Measurements from ENCODE around the gene SLC26A3. TPM values are rescaled to one million over a fixed set of nuclear protein-coding genes. Genes with fewer than 3 reads are reported as not detected.

SLC26A3 gene
- total and polyA plus RNA-seq, 2 of the 8 experiments (the other 6 are each of a cell fraction or from before 2014, with no cell fraction given) = not detected

GRCh38 chr7:107818622-107819021, 15.6 kb upstream of the SLC26A3 start:
- Histone ChIP-seq H3K4me3 (ENCODE audit: extremely low read depth in 1 of 4, insufficient read depth in 2 of 4, low read depth in 3 of 4, low read length in 4 of 4) (no peak overlapping the region), H3K4me1 (replicated peaks in 1 of 4; ENCODE audit: control insufficient read depth in 3 of 4, insufficient read depth in 4 of 4, low read length in 3 of 4) (no peaks in the 10 kb centered on the region), H3K4me2 (ENCODE audit: insufficient read depth in 1 of 2, low read depth in 2 of 2, low read length in 2 of 2) (no peak overlapping the region), H3K9ac (replicated peaks in 1 of 4; ENCODE audit: extremely low read depth in 1 of 4, low read depth in 3 of 4, low read length in 3 of 4) (no peak overlapping the region), H2BK12ac (ENCODE audit: low read depth, low read length) (no peak overlapping the region), H3K23ac (ENCODE audit: insufficient read length) (no peak overlapping the region), H4K8ac (ENCODE audit: extremely low read depth, insufficient read depth, low read length) (no peak overlapping the region), H4K91ac (replicated peaks; ENCODE audit: insufficient read length, low read length) (no peak overlapping the region), H3K27me3 (replicated peaks in 1 of 4; ENCODE audit: control insufficient read depth in 3 of 4, extremely low read depth in 1 of 4, insufficient read depth in 3 of 4, low read length in 3 of 4) (no peaks in the 10 kb centered on the region), H3K9me3 (ENCODE audit: insufficient read depth in 2 of 2, low read depth in 1 of 2, low read length in 1 of 2) (no peaks in the 10 kb centered on the region), H3K4ac (replicated peaks; ENCODE audit: insufficient read length, low read depth, low read length) (no peak overlapping the region), H3K56ac (replicated peaks; ENCODE audit: insufficient read length, low read depth, low read length) (no peak overlapping the region), H3K36me3 (ENCODE audit: control insufficient read depth in 2 of 4, insufficient read depth in 4 of 4, low read length in 3 of 4) (no peaks in the 10 kb centered on the region), H2BK15ac (ENCODE audit: low read length) (no peak overlapping the region), H2BK20ac (ENCODE audit: low read length) (no peak overlapping the region), H3K79me1 (ENCODE audit: low read depth, low read length) (no peaks in the 10 kb centered on the region), H3K14ac (ENCODE audit: insufficient read length) (no peak overlapping the region), H3K79me2 (ENCODE audit: control insufficient read depth in 1 of 2, insufficient read depth in 2 of 2, low read length in 2 of 2) (no peaks in the 10 kb centered on the region), H2BK5ac (ENCODE audit: low read depth, low read length) (no peak overlapping the region), H4K20me1 (replicated peaks in 1 of 2; ENCODE audit: control insufficient read depth in 1 of 2, insufficient read depth in 2 of 2, low read length in 2 of 2) (no peaks in the 10 kb centered on the region), H2BK120ac (replicated peaks; ENCODE audit: low read depth, low read length) (no peak overlapping the region), H4K5ac (ENCODE audit: insufficient read length, low read depth, low read length) (no peak overlapping the region), H2AK5ac (ENCODE audit: low read depth, low read length) (no peak overlapping the region), H2AFZ (ENCODE audit: low read length) (no peak overlapping the region), H3K27ac (ENCODE audit: low read depth, low read length) (no peak overlapping the region), H3K23me2 (ENCODE audit: low read depth, low read length) (no peaks in the 10 kb centered on the region), H3K18ac (ENCODE audit: extremely low read depth, low read length) (no peak overlapping the region)
- no peak for DNase-seq (ENCODE audit: low read depth in 1 of 2, low spot score in 2 of 2)
- ChIA-PET CTCF (ENCODE audit: partially characterized antibody) (no interaction called here), POLR2A (ENCODE audit: partially characterized antibody) (no interaction called here)
- FAIRE-seq = no peak
- WGBS, 2 experiments (ENCODE audit: extremely low coverage in 1 of 2, insufficient coverage in 1 of 2, insufficient read length in 1 of 2, insufficient replicate concordance in 2 of 2, low coverage in 1 of 2, low lambda C conversion rate in 2 of 2, missing lambda C conversion rate in 1 of 2) = 97% methylated on average over 2 of the region's 2 CpGs; no CpG with 5 or more reads in 1 of the 2 experiments
- no peak for TF ChIP-seq MAX (IDR thresholded peaks at IDR 0.05)
- no peak for TF ChIP-seq NRF1 (IDR thresholded peaks at IDR 0.05; ENCODE audit: low read depth, low read length)
- TF ChIP-seq CBX5 (IDR thresholded peaks at IDR 0.05; ENCODE audit: low read depth, low read length) = no peak
